Measurements from ENCODE around the gene SPSB3. TPM values are rescaled to one million over a fixed set of nuclear protein-coding genes. Genes with fewer than 3 reads are reported as not detected.
A peak's percentile ranks its signal among the peaks of the same experiment; 100 is the strongest.

The SPSB3 gene
- total and polyA plus RNA-seq, 9 of the 15 experiments (the other 6 are each of a cell fraction or from before 2014, with no cell fraction given): 0.39 to 37.4 (median 7.1) TPM

DNA sequence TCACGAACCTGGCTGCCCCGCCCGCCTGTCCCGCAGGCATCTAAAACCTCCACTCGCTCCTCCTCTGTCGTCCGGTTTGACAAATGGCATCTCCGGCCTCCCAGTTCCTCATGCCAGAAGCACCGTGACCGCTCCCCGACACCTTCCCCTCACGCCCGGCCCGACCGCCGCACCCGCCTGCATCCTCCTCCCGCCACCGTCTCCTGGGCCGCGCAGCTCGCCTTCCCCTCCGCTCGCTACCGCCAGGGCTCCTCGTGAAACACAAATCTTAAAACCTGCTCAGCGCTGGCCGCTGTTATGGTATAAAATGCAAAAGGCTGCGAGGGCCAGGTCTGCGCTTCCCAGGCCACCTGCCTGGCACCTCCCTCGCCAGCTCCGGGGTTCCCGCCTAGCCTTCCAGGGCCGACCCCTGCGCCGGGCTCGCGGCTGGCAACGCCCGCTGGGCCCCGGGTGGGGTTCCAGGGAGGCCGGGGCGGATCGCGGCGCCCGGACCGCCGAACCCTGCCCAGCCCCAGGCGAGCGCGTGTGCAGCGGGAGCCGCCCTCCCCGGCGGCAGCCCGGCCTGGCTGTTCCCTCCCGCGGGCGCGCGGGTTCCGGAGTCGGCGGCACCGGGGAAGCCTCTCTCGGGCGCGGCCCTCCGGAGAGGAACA is 488 bp downstream of the SPSB3 start (continued):
- no peak for TF ChIP-seq TEAD2 (tag; IDR thresholded peaks at IDR 0.05)
- TF ChIP-seq ZNF347 (CRISPR knock-in tag; IDR thresholded peaks at IDR 0.05; ENCODE audit: low read depth): no peak
- no peak for TF ChIP-seq TAF15 (IDR thresholded peaks at IDR 0.05; ENCODE audit: low read depth, low read length)
- TF ChIP-seq HDAC8 (tag; IDR thresholded peaks at IDR 0.05): no peak
- TF ChIP-seq ILF3 (IDR thresholded peaks at IDR 0.05; ENCODE audit: borderline replicate concordance): 0 out of 2 replicates have a peak, but pooled peaks have one; percentile 21
- peak in 1 of 2 experiments; percentile 26; a peak in 2 of 4 replicates for TF ChIP-seq HDAC1 (IDR thresholded peaks at IDR 0.05)
- peak; percentile 69 for TF ChIP-seq FUS (optimal IDR thresholded peaks at IDR 0.05; ENCODE audit: low read depth, low read length)
- TF ChIP-seq MTA1 (IDR thresholded peaks at IDR 0.05; ENCODE audit: borderline replicate concordance): no peak
- 0 out of 2 replicates have a peak, but pooled peaks have one; percentile 41 for TF ChIP-seq RBM14 (IDR thresholded peaks at IDR 0.05; ENCODE audit: borderline replicate concordance, insufficient read depth, low read depth, low read length)
- TF ChIP-seq THAP7 (CRISPR knock-in tag; IDR thresholded peaks at IDR 0.05): 0 out of 2 replicates have a peak, but pooled peaks have one; percentile 46
- peak; percentile 59 for TF ChIP-seq POLR2A (conservative IDR thresholded peaks at IDR 0.05)
- no peak for TF ChIP-seq ZNF324 (CRISPR knock-in tag; IDR thresholded peaks at IDR 0.05)
- TF ChIP-seq XRCC4 (IDR thresholded peaks at IDR 0.05; ENCODE audit: extremely low read depth, insufficient read depth, insufficient read length): no peak
- TF ChIP-seq, protein P1, sequence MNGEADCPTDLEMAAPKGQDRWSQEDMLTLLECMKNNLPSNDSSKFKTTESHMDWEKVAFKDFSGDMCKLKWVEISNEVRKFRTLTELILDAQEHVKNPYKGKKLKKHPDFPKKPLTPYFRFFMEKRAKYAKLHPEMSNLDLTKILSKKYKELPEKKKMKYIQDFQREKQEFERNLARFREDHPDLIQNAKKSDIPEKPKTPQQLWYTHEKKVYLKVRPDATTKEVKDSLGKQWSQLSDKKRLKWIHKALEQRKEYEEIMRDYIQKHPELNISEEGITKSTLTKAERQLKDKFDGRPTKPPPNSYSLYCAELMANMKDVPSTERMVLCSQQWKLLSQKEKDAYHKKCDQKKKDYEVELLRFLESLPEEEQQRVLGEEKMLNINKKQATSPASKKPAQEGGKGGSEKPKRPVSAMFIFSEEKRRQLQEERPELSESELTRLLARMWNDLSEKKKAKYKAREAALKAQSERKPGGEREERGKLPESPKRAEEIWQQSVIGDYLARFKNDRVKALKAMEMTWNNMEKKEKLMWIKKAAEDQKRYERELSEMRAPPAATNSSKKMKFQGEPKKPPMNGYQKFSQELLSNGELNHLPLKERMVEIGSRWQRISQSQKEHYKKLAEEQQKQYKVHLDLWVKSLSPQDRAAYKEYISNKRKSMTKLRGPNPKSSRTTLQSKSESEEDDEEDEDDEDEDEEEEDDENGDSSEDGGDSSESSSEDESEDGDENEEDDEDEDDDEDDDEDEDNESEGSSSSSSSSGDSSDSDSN (IDR thresholded peaks at IDR 0.05; ENCODE audit: borderline replicate concordance in 1 of 2, low read depth in 2 of 2, low read length in 2 of 2): 0 out of 4 replicates have a peak, but pooled peaks of 1 of the 2 experiments have one; percentile 33
- TF ChIP-seq ZC3H4 (CRISPR knock-in tag; IDR thresholded peaks at IDR 0.05; ENCODE audit: borderline replicate concordance): 0 out of 2 replicates have a peak, but pooled peaks have one; percentile 24
- no peak for TF ChIP-seq BRD4 (IDR thresholded peaks at IDR 0.05)
- TF ChIP-seq CAMTA2 (CRISPR knock-in tag; conservative IDR thresholded peaks at IDR 0.05): 0 out of 2 replicates have a peak, but pooled peaks have one; percentile 17
- no peak for TF ChIP-seq E2F4 (CRISPR knock-in tag; IDR thresholded peaks at IDR 0.05; ENCODE audit: low read depth)
- no peak for TF ChIP-seq HNRNPUL1 (IDR thresholded peaks at IDR 0.05; ENCODE audit: low read length)
- TF ChIP-seq SAP30 (IDR thresholded peaks at IDR 0.05; ENCODE audit: borderline replicate concordance, insufficient read depth, low read depth, low read length, poor library complexity, severe bottlenecking): peak; percentile 80
- TF ChIP-seq ETV6 (IDR thresholded peaks at IDR 0.05; ENCODE audit: borderline replicate concordance in 1 of 2, low read depth in 2 of 2, low read length in 1 of 2): no peak
- TF ChIP-seq ETV6 (CRISPR knock-in tag; IDR thresholded peaks at IDR 0.05; ENCODE audit: borderline replicate concordance): no peak
- TF ChIP-seq MEF2A (IDR thresholded peaks at IDR 0.05; ENCODE audit: control insufficient read depth, low read depth, low read length): no peak
- TF ChIP-seq EZH2 (IDR thresholded peaks at IDR 0.05; ENCODE audit: borderline replicate concordance, low read depth, low read length): no peak
- peak; percentile 39; the same call in 1 of the 2 replicates for TF ChIP-seq ZFX (CRISPR knock-in tag; IDR thresholded peaks at IDR 0.05)

All from K562 (cell line).